ENCODE measurements around the gene NLRP6.
"Not testable (repeated sequence)": the region's sequence is repeated elsewhere in the genome, so short reads cannot be mapped to it uniquely, and the experiment has no call there.

Gene NLRP6

GRCh38 chr11:333616-334263, 55.5 kb downstream of the NLRP6 start:
- not testable (repeated sequence) for H3K9me3 ChIP-seq (ENCODE audit: control insufficient read depth, low read length); H3K4me3 ChIP-seq (ENCODE audit: insufficient read depth, low read depth, low read length); H3K27me3 ChIP-seq (ENCODE audit: control insufficient read depth, insufficient read depth, low read length, poor library complexity, severe bottlenecking); H3K36me3 ChIP-seq (ENCODE audit: control insufficient read depth, insufficient read depth, low read length)
- peaks cover 13% of the 10 kb centered on the region for H3K4me1 ChIP-seq (ENCODE audit: control insufficient read depth, insufficient read depth, low read length)
- H3K27ac ChIP-seq (ENCODE audit: insufficient read depth, low read depth, low read length, poor library complexity, severe bottlenecking) = peak overlapping the region; percentile 64
- 55 to 60% methylated on average over 16 to 17 of the region's 17 CpGs for WGBS, 2 experiments

DNA sequence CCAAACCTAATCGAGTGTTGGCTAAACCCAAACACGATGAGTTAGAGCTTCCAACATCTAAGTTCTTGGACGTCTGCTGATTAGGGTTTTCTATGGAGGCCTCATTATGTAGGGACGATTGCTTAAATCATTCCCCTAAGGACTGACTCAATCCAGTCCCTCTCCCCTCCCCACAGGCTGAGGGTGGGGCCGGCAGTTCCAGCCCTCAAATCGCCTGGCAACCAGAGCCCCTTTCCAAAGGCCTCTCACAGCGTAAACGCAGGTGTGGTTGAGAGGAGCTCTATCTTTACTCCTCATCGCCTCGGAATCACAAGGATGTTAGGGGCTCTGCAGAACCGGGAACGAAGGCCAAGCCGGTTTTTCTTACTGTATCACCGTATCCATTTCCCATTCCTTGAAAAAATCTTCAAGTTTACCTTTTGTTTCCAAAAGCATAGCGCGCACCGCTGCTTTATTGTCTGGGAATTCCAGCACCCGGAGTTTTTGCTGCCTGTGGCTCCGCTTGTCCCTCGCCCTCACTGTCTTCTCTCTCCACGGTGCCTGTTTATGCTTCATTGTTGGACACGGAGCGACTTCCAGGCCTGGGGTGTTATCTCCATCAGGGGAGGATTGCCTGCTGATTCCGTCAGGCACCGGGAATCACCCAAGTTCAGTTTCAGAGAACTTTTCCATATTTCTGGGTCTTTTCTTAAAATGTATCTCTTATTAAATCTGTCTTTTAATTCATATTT, 56.2 kb downstream of the NLRP6 start:
- no peaks in the 10 kb centered on the region for H3K36me3 ChIP-seq (ENCODE audit: control insufficient read depth, insufficient read depth, low read length)
- no peak overlapping the region for H3K4me3 ChIP-seq (ENCODE audit: insufficient read depth, low read depth, low read length)
- WGBS, 2 experiments = 12 to 13% methylated on average over 25 of the region's 25 CpGs
- no peaks in the 10 kb centered on the region for H3K27me3 ChIP-seq (ENCODE audit: control insufficient read depth, insufficient read depth, low read length, poor library complexity, severe bottlenecking)
- H3K4me1 ChIP-seq (ENCODE audit: control insufficient read depth, insufficient read depth, low read length) = peaks cover 13% of the 10 kb centered on the region
- no peaks in the 10 kb centered on the region for H3K9me3 ChIP-seq (ENCODE audit: control insufficient read depth, low read length)
- peak overlapping the region; percentile 64 for H3K27ac ChIP-seq (ENCODE audit: insufficient read depth, low read depth, low read length, poor library complexity, severe bottlenecking)

Data from ectodermal cell (in vitro differentiated cells).